Measurements from ENCODE around the gene TMEM238L.

DNA sequence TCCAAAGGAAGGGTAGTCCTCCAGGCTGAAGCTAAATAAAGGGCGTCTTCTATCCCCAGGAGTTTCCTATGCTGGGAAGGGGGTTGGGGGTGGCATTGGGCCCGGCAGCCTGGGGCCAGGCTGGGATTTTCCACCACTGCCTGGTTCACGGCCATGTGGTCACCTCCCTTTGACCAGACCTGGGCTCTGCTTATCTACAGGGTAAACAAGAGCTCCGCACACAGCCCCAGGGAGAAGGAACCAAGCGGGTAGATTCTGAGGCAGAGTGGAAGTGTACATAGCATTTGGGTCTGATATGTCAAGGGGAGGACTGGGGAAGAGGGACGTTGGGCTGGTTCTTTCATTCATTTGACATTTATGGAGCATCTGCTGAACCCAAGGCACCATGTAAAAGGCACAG lies 46.8 kb downstream of the TMEM238L start:
- TF ChIP-seq POLR2A (conservative IDR thresholded peaks at IDR 0.05) (no peak), ZNF76 (CRISPR knock-in tag; IDR thresholded peaks at IDR 0.05; ENCODE audit: borderline replicate concordance) (no peak), ZBTB34 (CRISPR knock-in tag; IDR thresholded peaks at IDR 0.05) (no peak), STAT5B (CRISPR knock-in tag; IDR thresholded peaks at IDR 0.05) (no peak), ZNF263 (CRISPR knock-in tag; IDR thresholded peaks at IDR 0.05; ENCODE audit: borderline replicate concordance) (no peak)

Measured in K562 (cell line).